NCI-H1105 (cell line): ENCODE data around the gene HLA-DOB.
"Not testable (repeated sequence)": the region's sequence is repeated elsewhere in the genome, so short reads cannot be mapped to it uniquely, and the experiment has no call there.

Source experiments
- DNase-seq: peaks from one replicate; lab custom pipeline; 2025; lab: John Stamatoyannopoulos, UW

HLA-DOB gene

GRCh38 chr6:32807020-32807580, 9.7 kb downstream of the HLA-DOB start:
- DNase-seq: no peak

GRCh38 chr6:32805404-32805803, 11.4 kb downstream of the HLA-DOB start:
- DNase-seq: not testable (repeated sequence)

- no peak for DNase-seq
Measured at GRCh38 chr6:32803416-32803815, 13.4 kb downstream of the HLA-DOB start.

GRCh38 chr6:32799740-32800139, 17.1 kb downstream of the HLA-DOB start:
- no peak for DNase-seq

GRCh38 chr6:32799168-32799567, 17.6 kb downstream of the HLA-DOB start:
- DNase-seq: no peak

GRCh38 chr6:32796848-32797776, 19.7 kb downstream of the HLA-DOB start:
- peak; percentile 6 for DNase-seq

- DNase-seq: no peak
Measured at GRCh38 chr6:32794510-32794909, 22.3 kb downstream of the HLA-DOB start.

- no peak for DNase-seq
Measured at GRCh38 chr6:32792901-32793435, 23.8 kb downstream of the HLA-DOB start.

GRCh38 chr6:32790306-32790705, 26.5 kb downstream of the HLA-DOB start:
- DNase-seq: no peak

GRCh38 chr6:32785781-32786533, 30.8 kb downstream of the HLA-DOB start:
- peak; percentile 40 for DNase-seq

- DNase-seq: not testable (repeated sequence)
Measured at GRCh38 chr6:32782923-32783322, 33.9 kb downstream of the HLA-DOB start.

- no peak for DNase-seq
Measured at GRCh38 chr6:32779036-32779435, 37.8 kb downstream of the HLA-DOB start.

- DNase-seq: no peak
Measured at GRCh38 chr6:32775071-32775470, 41.7 kb downstream of the HLA-DOB start.

GRCh38 chr6:32774426-32774825, 42.4 kb downstream of the HLA-DOB start:
- DNase-seq: no peak

- no peak for DNase-seq
Measured at GRCh38 chr6:32772656-32773055, 44.1 kb downstream of the HLA-DOB start.

- DNase-seq: no peak
Measured at GRCh38 chr6:32764048-32764447, 52.8 kb downstream of the HLA-DOB start.

GRCh38 chr6:32763421-32763820, 53.4 kb downstream of the HLA-DOB start, which contains the start of gene HLA-DQB2:
Gene HLA-DQB2, minus strand, starts transcription at chr6:32763532. Its CDS starts 62 bp downstream, at chr6:32763470.
- DNase-seq: no peak
